Tibial nerve (tissue), 4 donors: ENCODE measurements around the gene C1orf94. TPM values are rescaled to one million over a fixed set of nuclear protein-coding genes. Genes with fewer than 3 reads are reported as not detected.
A peak's percentile ranks its signal among the peaks of the same experiment; 100 is the strongest.

Source experiments
- DNase-seq, 2 donors: peaks; one replicate each; pipeline ENCODE4 v3.0.0-alpha.2; 2019; ENCODE audit warnings: low spot score in 2 of 2
- H3K27ac ChIP-seq, 4 donors: fragments of 200-600 bp; sonication (generic) in 3 of 4; one replicate each; pipeline ENCODE4 v1.5.1; 2017 to 2019; ENCODE audit warnings: mild to moderate bottlenecking in 1 of 4
- H3K27me3 ChIP-seq, 2 donors: fragments of 200-600 bp; sonication (generic) in 1 of 2; one replicate each; pipeline versions ENCODE4 v1.5.1 to v1.6.0; 2017 to 2019
- H3K36me3 ChIP-seq, 3 donors: fragments of 200-600 bp; sonication (generic); one replicate each; pipeline ENCODE4 v1.5.1; 2018 to 2019
- H3K4me1 ChIP-seq, 4 donors: fragments of 200-600 bp; sonication (generic) in 3 of 4; one replicate each; pipeline ENCODE4 v1.5.1; 2017 to 2019
- H3K4me3 ChIP-seq, 4 donors: fragments of 200-600 bp; sonication (generic) in 3 of 4; one replicate each; pipeline ENCODE4 v1.5.1; 2017 to 2019; ENCODE audit warnings: mild to moderate bottlenecking in 1 of 4, moderate library complexity in 1 of 4
- H3K9me3 ChIP-seq, 4 donors: fragments of 200-600 bp; sonication (generic) in 3 of 4; one replicate each; pipeline ENCODE4 v1.5.1; 2017 to 2019
- EP300 ChIP-seq, 2 donors: sonication (generic); formaldehyde crosslinking; IDR thresholded peaks; one replicate each; pipeline ENCODE4 v1.6.1; 2017; ENCODE audit warnings: antibody characterized with exemption in 2 of 2, mild to moderate bottlenecking in 1 of 2
- POLR2A ChIP-seq, 2 donors: fragments of 450-650 bp; IDR thresholded peaks; one replicate each; pipeline ENCODE4 v1.6.1; 2017; ENCODE audit warnings: antibody characterized with exemption in 2 of 2, mild to moderate bottlenecking in 2 of 2, moderate library complexity in 2 of 2
- WGBS, 2 donors: methylation state at CpG; one replicate each; pipeline ENCODE4 v1.1.5; 2018; 5-methylcytosine and 5-hydroxymethylcytosine counted together
- total RNA-seq, 4 donors: library from RNA; depleted of rRNA; stranded (reverse); fragments of >200 nt; gene quantifications; one replicate each; pipeline ENCODE4 v1.1.0, GENCODE V29; 2016
- TF ChIP-seq, protein P1 (sequence below), 5 experiments: fragments of 200-600 bp in 3 of 5; fragments of 450-650 bp in 2 of 5; sonication (generic) in 3 of 5; IDR thresholded peaks; one replicate each; pipeline ENCODE4 v1.5.1; 2016 to 2019; ENCODE audit warnings: antibody characterized with exemption in 5 of 5, mild to moderate bottlenecking in 3 of 5, moderate library complexity in 2 of 5

Gene C1orf94
- total RNA-seq, 4 donors from 2014 or later: not detected

DNA sequence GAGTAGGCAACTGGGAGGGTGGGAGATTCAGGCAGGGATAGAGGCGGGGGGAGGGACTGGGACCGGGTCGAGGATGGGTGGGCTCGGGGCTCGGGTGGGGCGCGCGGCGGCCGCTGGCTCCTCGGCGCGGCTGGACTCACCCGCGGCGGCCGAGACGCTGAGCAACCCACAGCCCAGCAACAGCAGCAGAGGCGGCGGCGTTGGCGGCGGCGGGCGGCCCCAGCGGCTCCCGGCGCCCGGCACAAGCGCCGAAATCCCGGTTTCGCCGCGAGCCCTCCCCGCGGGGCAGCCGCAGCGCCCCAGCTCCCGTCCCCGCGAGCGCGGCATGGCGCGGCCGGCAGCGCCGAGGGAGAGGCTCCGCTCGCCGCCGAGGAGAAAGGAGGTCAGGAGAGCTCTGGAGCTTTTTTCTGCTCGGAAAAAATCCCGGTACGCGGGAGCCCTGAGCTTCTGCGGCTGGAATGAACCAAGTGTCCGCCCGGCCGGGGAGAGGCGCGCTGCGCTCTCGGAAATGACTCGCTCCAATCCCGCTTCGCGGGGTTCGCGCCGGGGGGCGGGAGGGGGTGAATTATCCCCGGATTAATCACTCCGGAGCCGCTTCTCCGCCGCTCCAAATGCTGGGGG lies 11.8 kb upstream of the C1orf94 start, which contains the start of gene CSMD2:
TSS of gene CSMD2 (minus strand) at position 460 of the 621 bp plus-strand sequence. CDS start at position 327, 133 bp downstream.
- TF ChIP-seq, protein P1, sequence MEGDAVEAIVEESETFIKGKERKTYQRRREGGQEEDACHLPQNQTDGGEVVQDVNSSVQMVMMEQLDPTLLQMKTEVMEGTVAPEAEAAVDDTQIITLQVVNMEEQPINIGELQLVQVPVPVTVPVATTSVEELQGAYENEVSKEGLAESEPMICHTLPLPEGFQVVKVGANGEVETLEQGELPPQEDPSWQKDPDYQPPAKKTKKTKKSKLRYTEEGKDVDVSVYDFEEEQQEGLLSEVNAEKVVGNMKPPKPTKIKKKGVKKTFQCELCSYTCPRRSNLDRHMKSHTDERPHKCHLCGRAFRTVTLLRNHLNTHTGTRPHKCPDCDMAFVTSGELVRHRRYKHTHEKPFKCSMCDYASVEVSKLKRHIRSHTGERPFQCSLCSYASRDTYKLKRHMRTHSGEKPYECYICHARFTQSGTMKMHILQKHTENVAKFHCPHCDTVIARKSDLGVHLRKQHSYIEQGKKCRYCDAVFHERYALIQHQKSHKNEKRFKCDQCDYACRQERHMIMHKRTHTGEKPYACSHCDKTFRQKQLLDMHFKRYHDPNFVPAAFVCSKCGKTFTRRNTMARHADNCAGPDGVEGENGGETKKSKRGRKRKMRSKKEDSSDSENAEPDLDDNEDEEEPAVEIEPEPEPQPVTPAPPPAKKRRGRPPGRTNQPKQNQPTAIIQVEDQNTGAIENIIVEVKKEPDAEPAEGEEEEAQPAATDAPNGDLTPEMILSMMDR (IDR thresholded peaks at IDR 0.05): no peak
- TF ChIP-seq POLR2A (IDR thresholded peaks at IDR 0.05): no peak
- no peak for TF ChIP-seq EP300 (IDR thresholded peaks at IDR 0.05)
- peak within 1 kb of the TSS; percentile 29 to 54 (median 35) for H3K4me3 ChIP-seq
- H3K27me3 ChIP-seq: peaks cover 0 to 66% of the 10 kb centered on the region in 2 donors
- no peaks in the 10 kb centered on the region for H3K36me3 ChIP-seq
- no peak for DNase-seq
- H3K27ac ChIP-seq: no peak within 1 kb of the TSS
- H3K9me3 ChIP-seq: no peaks in the 10 kb centered on the region
- WGBS, 2 donors: 1% methylated on average over 48 to 71 of the region's 78 CpGs
- peaks cover 0 to 51% (median 14%) of the 10 kb centered on the region in 4 donors for H3K4me1 ChIP-seq

DNA sequence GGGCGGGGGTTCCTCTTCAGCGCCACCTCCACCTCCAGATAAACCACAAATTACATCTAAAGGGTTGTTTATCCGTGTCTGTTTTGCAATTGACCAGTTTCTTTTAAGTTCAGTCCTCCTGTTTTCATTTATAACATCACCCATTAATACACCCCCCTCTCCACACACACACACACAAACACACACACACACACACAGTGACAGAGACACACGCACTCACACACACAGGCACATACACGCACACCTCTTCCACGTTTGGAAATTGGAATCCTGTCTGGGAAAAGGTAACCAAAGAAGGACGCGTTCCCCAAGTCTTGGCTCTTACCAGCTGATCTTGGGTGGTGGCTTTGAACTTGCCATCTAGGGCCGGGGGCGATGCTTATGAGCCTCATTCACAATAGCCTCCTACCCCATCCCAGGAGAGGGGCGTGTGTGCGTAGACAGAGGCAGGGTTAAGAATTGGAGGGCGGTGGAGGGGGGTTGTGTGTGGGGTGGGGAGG lies 11.2 kb upstream of the C1orf94 start:
- H3K9me3 ChIP-seq: no peaks in the 10 kb centered on the region
- H3K4me3 ChIP-seq: peak overlapping the region; percentile 27 to 54 (median 32)
- DNase-seq: no peak
- 5 to 8% methylated on average over 13 of the region's 13 CpGs for WGBS, 2 donors
- TF ChIP-seq EP300 (IDR thresholded peaks at IDR 0.05) (no peak), POLR2A (IDR thresholded peaks at IDR 0.05) (no peak)
- TF ChIP-seq, protein P1 (IDR thresholded peaks at IDR 0.05): no peak
- no peak overlapping the region for H3K27ac ChIP-seq
- H3K36me3 ChIP-seq: no peaks in the 10 kb centered on the region
- H3K27me3 ChIP-seq: peaks cover 0 to 65% of the 10 kb centered on the region in 2 donors
- peaks cover 0 to 51% (median 14%) of the 10 kb centered on the region in 4 donors for H3K4me1 ChIP-seq

DNA sequence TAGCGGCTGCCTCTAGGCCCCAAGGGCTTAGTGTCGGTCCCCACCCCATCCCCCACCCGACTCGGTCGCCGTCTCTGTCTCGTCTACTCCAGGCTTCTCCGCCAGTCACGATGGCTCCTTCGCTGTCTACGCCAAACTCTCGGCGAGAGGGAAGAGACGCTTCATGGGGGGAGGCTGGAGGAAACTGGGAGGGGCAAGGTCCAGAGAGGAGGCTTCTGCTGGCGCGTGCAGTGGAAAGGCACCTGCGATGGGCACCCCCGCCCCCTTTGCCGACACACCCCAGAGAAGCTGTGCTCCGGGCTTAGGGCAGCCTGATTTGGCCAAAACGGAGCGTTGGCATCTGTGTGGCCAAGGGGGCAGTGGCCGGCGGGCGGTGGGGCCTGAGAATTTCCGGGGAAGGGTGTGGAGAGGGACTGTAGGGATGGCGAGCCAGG lies 10.5 kb upstream of the C1orf94 start:
- Histone ChIP-seq H3K9me3 (no peaks in the 10 kb centered on the region), H3K27ac (no peak overlapping the region), H3K4me1 (peaks cover 0 to 51% (median 14%) of the 10 kb centered on the region in 4 donors), H3K27me3 (peaks cover 0 to 64% of the 10 kb centered on the region in 2 donors), H3K4me3 (peak overlapping the region in 3 of 4 donors; percentile 2 to 33 (median 16)), H3K36me3 (no peaks in the 10 kb centered on the region)
- TF ChIP-seq EP300 (IDR thresholded peaks at IDR 0.05) (no peak), POLR2A (IDR thresholded peaks at IDR 0.05) (no peak)
- TF ChIP-seq, protein P1 (IDR thresholded peaks at IDR 0.05): no peak
- 2 to 3% methylated on average over 25 to 27 of the region's 27 CpGs for WGBS, 2 donors
- DNase-seq: no peak

DNA sequence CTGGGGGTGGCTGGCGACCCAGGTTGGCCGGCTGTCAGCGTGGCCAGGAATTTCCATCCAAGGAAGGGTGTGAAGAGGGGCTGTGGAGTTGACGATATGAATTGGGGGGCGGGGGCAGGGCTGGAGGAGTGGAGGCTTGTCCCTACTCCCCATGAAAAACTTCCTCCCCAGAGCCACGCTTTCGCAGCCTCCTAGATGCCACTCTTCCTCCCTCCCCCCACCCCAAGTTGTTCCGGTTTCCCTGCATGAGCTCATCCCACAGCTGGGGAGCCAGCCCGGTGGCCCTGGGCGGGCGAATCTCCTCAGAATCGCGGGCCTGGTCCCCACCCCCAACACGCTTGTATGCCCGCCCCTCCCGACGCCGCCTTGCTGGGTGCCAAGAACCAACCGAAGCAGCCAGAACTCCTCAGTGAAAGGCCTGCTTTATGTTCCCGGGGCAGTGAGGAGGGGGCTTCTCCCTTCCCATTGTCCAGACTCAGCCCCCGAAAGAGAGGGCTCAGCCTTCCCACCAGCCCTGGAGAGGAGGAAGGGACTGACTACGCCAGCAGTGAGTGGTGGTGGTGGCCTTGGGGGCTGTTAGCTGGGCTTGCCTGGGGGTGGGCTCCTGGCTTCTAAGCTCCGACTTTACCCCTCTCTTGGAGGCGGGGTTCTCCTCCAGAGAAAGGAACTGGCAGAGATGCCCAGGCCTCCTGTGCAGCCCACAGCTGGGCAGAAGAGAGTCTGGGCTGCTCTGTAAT lies 9.9 kb upstream of the C1orf94 start:
- H3K36me3 ChIP-seq: no peaks in the 10 kb centered on the region
- DNase-seq: no peak
- no peaks in the 10 kb centered on the region for H3K9me3 ChIP-seq
- WGBS, 2 donors: 5 to 8% methylated on average over 13 to 21 of the region's 24 CpGs
- peak overlapping the region in 3 of 4 donors; percentile 2 to 33 (median 16) for H3K4me3 ChIP-seq
- peaks cover 0 to 51% (median 14%) of the 10 kb centered on the region in 4 donors for H3K4me1 ChIP-seq
- TF ChIP-seq POLR2A (IDR thresholded peaks at IDR 0.05): peak in 1 of 2 donors; percentile 9
- no peak for TF ChIP-seq EP300 (IDR thresholded peaks at IDR 0.05)
- H3K27me3 ChIP-seq: peaks cover 0 to 63% of the 10 kb centered on the region in 2 donors
- H3K27ac ChIP-seq: no peak overlapping the region

DNA sequence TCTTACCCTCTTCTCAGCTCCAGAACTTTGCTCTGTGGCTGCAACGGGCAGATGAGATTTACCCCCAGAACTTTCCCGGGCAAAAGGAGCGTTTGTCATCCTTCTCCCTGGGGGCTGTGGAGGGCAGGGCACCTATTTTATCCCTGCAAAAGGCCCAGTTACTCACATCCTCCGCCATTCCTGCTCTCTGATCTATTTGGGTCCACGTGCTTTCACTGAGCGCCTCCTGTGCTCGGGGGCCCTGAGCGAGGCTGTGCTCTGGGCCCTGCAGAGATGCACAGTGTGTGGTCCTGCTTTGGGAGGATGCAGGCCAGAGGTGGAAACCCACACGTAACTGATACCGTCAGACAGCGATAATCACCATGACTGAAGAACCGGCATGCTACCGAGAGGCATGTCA lies 9.3 kb upstream of the C1orf94 start:
- H3K27me3 ChIP-seq: peaks cover 0 to 57% of the 10 kb centered on the region in 2 donors
- H3K9me3 ChIP-seq: no peaks in the 10 kb centered on the region
- WGBS, 2 donors: 34 to 37% methylated on average over 12 to 13 of the region's 13 CpGs
- no peak for DNase-seq
- H3K36me3 ChIP-seq: no peaks in the 10 kb centered on the region
- no peak overlapping the region for H3K27ac ChIP-seq
- H3K4me3 ChIP-seq: no peak overlapping the region
- peaks cover 0 to 50% (median 14%) of the 10 kb centered on the region in 4 donors for H3K4me1 ChIP-seq
- TF ChIP-seq EP300 (IDR thresholded peaks at IDR 0.05): no peak
